ENCODE data around the gene CENPE.

- TF ChIP-seq BRCA1 (IDR thresholded peaks at IDR 0.05; ENCODE audit: low read depth, low read length) (no peak), CTCF (IDR thresholded peaks at IDR 0.05; ENCODE audit: control extremely low read depth in 1 of 3, insufficient read depth in 1 of 3, low read depth in 1 of 3, low read length in 3 of 3) (no peak), RAD21 (IDR thresholded peaks at IDR 0.05 in 1 of 2, conservative IDR thresholded peaks at IDR 0.05 in 1 of 2; ENCODE audit: low read depth in 2 of 2, low read length in 2 of 2) (no peak), SP2 (IDR thresholded peaks at IDR 0.05; ENCODE audit: low read length) (no peak), E2F6 (IDR thresholded peaks at IDR 0.05) (no peak), GABPA (IDR thresholded peaks at IDR 0.05; ENCODE audit: borderline replicate concordance, insufficient read depth, low read length) (no peak), MAX (IDR thresholded peaks at IDR 0.05) (no peak)
These were observed 123.3 kb downstream of the CENPE start for GRCh38 chr4:103074744-103075434.

All from H1 (cell line).